ENCODE measurements around the gene VAT1L. TPM values are rescaled to one million over a fixed set of nuclear protein-coding genes. Genes with fewer than 3 reads are reported as not detected.
A peak's percentile ranks its signal among the peaks of the same experiment; 100 is the strongest.

Gene VAT1L
- total RNA-seq, 1 experiment from 2014 or later: 19.1 TPM

DNA sequence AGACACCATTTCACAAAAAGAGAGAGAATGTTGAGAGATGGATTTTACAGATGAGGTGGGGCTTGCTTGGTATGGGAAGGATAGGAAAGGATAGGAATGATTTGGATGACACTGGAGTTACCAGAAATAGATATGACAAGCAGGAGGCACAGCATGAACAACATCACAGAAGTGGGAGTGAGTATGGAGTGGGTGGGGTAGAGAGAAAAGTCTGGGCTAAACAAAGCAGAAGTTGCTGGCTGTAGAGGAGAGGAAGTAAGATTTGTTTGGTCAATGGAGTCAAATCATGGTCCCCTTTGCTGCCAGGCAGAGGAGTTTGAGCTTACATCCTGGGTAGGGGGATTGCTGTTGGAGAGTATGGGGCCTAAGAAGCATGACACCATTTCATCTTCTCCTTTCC, 101.7 kb downstream of the VAT1L start:
- TF ChIP-seq, protein P1, sequence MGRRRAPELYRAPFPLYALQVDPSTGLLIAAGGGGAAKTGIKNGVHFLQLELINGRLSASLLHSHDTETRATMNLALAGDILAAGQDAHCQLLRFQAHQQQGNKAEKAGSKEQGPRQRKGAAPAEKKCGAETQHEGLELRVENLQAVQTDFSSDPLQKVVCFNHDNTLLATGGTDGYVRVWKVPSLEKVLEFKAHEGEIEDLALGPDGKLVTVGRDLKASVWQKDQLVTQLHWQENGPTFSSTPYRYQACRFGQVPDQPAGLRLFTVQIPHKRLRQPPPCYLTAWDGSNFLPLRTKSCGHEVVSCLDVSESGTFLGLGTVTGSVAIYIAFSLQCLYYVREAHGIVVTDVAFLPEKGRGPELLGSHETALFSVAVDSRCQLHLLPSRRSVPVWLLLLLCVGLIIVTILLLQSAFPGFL (CRISPR knock-in tag; IDR thresholded peaks at IDR 0.05; ENCODE audit: borderline replicate concordance): no peak
- no peak for TF ChIP-seq JAZF1 (CRISPR knock-in tag; IDR thresholded peaks at IDR 0.05)
- no peak for TF ChIP-seq AR (CRISPR knock-in tag; IDR thresholded peaks at IDR 0.05)
- TF ChIP-seq, protein P2, sequence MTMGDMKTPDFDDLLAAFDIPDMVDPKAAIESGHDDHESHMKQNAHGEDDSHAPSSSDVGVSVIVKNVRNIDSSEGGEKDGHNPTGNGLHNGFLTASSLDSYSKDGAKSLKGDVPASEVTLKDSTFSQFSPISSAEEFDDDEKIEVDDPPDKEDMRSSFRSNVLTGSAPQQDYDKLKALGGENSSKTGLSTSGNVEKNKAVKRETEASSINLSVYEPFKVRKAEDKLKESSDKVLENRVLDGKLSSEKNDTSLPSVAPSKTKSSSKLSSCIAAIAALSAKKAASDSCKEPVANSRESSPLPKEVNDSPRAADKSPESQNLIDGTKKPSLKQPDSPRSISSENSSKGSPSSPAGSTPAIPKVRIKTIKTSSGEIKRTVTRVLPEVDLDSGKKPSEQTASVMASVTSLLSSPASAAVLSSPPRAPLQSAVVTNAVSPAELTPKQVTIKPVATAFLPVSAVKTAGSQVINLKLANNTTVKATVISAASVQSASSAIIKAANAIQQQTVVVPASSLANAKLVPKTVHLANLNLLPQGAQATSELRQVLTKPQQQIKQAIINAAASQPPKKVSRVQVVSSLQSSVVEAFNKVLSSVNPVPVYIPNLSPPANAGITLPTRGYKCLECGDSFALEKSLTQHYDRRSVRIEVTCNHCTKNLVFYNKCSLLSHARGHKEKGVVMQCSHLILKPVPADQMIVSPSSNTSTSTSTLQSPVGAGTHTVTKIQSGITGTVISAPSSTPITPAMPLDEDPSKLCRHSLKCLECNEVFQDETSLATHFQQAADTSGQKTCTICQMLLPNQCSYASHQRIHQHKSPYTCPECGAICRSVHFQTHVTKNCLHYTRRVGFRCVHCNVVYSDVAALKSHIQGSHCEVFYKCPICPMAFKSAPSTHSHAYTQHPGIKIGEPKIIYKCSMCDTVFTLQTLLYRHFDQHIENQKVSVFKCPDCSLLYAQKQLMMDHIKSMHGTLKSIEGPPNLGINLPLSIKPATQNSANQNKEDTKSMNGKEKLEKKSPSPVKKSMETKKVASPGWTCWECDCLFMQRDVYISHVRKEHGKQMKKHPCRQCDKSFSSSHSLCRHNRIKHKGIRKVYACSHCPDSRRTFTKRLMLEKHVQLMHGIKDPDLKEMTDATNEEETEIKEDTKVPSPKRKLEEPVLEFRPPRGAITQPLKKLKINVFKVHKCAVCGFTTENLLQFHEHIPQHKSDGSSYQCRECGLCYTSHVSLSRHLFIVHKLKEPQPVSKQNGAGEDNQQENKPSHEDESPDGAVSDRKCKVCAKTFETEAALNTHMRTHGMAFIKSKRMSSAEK (CRISPR knock-in tag; IDR thresholded peaks at IDR 0.05; ENCODE audit: borderline replicate concordance): no peak
- TF ChIP-seq ATF1 (CRISPR knock-in tag; IDR thresholded peaks at IDR 0.05): no peak
- no peak for TF ChIP-seq ATF3 (CRISPR knock-in tag; conservative IDR thresholded peaks at IDR 0.05)
- TF ChIP-seq, protein P3, sequence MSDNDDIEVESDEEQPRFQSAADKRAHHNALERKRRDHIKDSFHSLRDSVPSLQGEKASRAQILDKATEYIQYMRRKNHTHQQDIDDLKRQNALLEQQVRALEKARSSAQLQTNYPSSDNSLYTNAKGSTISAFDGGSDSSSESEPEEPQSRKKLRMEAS (CRISPR knock-in tag; IDR thresholded peaks at IDR 0.05): no peak
- TF ChIP-seq MYBL2 (CRISPR knock-in tag; IDR thresholded peaks at IDR 0.05): no peak
- TF ChIP-seq IRF2 (CRISPR knock-in tag; IDR thresholded peaks at IDR 0.05; ENCODE audit: borderline replicate concordance, low read depth): no peak
- TF ChIP-seq ZNF263 (CRISPR knock-in tag; IDR thresholded peaks at IDR 0.05; ENCODE audit: low read depth): no peak
- TF ChIP-seq IRF1 (CRISPR knock-in tag; IDR thresholded peaks at IDR 0.05): no peak
- no peak for TF ChIP-seq NFE2L1 (CRISPR knock-in tag; IDR thresholded peaks at IDR 0.05)
- TF ChIP-seq, protein P4, sequence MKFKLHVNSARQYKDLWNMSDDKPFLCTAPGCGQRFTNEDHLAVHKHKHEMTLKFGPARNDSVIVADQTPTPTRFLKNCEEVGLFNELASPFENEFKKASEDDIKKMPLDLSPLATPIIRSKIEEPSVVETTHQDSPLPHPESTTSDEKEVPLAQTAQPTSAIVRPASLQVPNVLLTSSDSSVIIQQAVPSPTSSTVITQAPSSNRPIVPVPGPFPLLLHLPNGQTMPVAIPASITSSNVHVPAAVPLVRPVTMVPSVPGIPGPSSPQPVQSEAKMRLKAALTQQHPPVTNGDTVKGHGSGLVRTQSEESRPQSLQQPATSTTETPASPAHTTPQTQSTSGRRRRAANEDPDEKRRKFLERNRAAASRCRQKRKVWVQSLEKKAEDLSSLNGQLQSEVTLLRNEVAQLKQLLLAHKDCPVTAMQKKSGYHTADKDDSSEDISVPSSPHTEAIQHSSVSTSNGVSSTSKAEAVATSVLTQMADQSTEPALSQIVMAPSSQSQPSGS (CRISPR knock-in tag; IDR thresholded peaks at IDR 0.05; ENCODE audit: borderline replicate concordance, low read depth): no peak
- no peak for TF ChIP-seq ZNF219 (CRISPR knock-in tag; IDR thresholded peaks at IDR 0.05; ENCODE audit: borderline replicate concordance)
- TF ChIP-seq, protein P5, sequence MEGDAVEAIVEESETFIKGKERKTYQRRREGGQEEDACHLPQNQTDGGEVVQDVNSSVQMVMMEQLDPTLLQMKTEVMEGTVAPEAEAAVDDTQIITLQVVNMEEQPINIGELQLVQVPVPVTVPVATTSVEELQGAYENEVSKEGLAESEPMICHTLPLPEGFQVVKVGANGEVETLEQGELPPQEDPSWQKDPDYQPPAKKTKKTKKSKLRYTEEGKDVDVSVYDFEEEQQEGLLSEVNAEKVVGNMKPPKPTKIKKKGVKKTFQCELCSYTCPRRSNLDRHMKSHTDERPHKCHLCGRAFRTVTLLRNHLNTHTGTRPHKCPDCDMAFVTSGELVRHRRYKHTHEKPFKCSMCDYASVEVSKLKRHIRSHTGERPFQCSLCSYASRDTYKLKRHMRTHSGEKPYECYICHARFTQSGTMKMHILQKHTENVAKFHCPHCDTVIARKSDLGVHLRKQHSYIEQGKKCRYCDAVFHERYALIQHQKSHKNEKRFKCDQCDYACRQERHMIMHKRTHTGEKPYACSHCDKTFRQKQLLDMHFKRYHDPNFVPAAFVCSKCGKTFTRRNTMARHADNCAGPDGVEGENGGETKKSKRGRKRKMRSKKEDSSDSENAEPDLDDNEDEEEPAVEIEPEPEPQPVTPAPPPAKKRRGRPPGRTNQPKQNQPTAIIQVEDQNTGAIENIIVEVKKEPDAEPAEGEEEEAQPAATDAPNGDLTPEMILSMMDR (IDR thresholded peaks at IDR 0.05): no peak
- no peak for TF ChIP-seq GRHL2 (CRISPR knock-in tag; IDR thresholded peaks at IDR 0.05; ENCODE audit: insufficient replicate concordance, severe bottlenecking)
- no peak for TF ChIP-seq TP53 (CRISPR knock-in tag; IDR thresholded peaks at IDR 0.05)
- TF ChIP-seq, protein P6, sequence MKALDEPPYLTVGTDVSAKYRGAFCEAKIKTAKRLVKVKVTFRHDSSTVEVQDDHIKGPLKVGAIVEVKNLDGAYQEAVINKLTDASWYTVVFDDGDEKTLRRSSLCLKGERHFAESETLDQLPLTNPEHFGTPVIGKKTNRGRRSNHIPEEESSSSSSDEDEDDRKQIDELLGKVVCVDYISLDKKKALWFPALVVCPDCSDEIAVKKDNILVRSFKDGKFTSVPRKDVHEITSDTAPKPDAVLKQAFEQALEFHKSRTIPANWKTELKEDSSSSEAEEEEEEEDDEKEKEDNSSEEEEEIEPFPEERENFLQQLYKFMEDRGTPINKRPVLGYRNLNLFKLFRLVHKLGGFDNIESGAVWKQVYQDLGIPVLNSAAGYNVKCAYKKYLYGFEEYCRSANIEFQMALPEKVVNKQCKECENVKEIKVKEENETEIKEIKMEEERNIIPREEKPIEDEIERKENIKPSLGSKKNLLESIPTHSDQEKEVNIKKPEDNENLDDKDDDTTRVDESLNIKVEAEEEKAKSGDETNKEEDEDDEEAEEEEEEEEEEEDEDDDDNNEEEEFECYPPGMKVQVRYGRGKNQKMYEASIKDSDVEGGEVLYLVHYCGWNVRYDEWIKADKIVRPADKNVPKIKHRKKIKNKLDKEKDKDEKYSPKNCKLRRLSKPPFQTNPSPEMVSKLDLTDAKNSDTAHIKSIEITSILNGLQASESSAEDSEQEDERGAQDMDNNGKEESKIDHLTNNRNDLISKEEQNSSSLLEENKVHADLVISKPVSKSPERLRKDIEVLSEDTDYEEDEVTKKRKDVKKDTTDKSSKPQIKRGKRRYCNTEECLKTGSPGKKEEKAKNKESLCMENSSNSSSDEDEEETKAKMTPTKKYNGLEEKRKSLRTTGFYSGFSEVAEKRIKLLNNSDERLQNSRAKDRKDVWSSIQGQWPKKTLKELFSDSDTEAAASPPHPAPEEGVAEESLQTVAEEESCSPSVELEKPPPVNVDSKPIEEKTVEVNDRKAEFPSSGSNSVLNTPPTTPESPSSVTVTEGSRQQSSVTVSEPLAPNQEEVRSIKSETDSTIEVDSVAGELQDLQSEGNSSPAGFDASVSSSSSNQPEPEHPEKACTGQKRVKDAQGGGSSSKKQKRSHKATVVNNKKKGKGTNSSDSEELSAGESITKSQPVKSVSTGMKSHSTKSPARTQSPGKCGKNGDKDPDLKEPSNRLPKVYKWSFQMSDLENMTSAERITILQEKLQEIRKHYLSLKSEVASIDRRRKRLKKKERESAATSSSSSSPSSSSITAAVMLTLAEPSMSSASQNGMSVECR (CRISPR knock-in tag; IDR thresholded peaks at IDR 0.05; ENCODE audit: borderline replicate concordance): no peak
- TF ChIP-seq, protein P7, sequence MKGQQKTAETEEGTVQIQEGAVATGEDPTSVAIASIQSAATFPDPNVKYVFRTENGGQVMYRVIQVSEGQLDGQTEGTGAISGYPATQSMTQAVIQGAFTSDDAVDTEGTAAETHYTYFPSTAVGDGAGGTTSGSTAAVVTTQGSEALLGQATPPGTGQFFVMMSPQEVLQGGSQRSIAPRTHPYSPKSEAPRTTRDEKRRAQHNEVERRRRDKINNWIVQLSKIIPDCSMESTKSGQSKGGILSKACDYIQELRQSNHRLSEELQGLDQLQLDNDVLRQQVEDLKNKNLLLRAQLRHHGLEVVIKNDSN (CRISPR knock-in tag; IDR thresholded peaks at IDR 0.05): no peak
- no peak overlapping the region for H3K4me3 Mint-ChIP-seq
- CTCF ChIA-PET: no interaction called here
- no peak for DNase-seq (ENCODE audit: low spot score)
- H3K36me3 Mint-ChIP-seq: no peaks in the 10 kb centered on the region
- H3K4me1 Mint-ChIP-seq: peaks cover 6% of the 10 kb centered on the region; the same call in 1 of the 2 replicates
- POLR2A ChIA-PET: no interaction called here
- no peak for ATAC-seq
- H3K27ac Mint-ChIP-seq: 0 out of 2 replicates have a peak overlapping the region, but pooled peaks have one; percentile 30
- no peaks in the 10 kb centered on the region for H3K27me3 Mint-ChIP-seq (ENCODE audit: low read depth)
- no peaks in the 10 kb centered on the region for H3K9me3 Mint-ChIP-seq
